MCF 10A (cell line): ENCODE results near the gene APOB. TPM values are rescaled to one million over a fixed set of nuclear protein-coding genes. Genes with fewer than 3 reads are reported as not detected.

Experiments used
- BruUV-seq: library from RNA; stranded (reverse); fragments of 400-500 nt; replicated peaks from 2 replicates; lab custom pipeline; 2021; lab: Mats Ljungman, UMichigan
- CTCF ChIA-PET: fragments of 300-600 bp; sonication (Branson Sonifier 250); formaldehyde crosslinking; extraction: SDS; loops from one replicate; lab custom pipeline; 2021; ENCODE audit warnings: antibody characterized with exemption, inconsistent platforms; lab: Yijun Ruan, JAX
- POLR2A ChIA-PET: fragments of 300-600, 350-650 bp; sonication (Branson Sonifier 250); formaldehyde crosslinking; extraction: SDS; loops from one replicate; lab custom pipeline; 2020; ENCODE audit warnings: antibody characterized with exemption, inconsistent platforms; lab: Yijun Ruan, JAX
- DNase-seq: peaks from one replicate; pipeline ENCODE4 v3.0.0-alpha.2; 2018; ENCODE audit not compliant: unreplicated experiment
- H3K27ac Mint-ChIP-seq: one replicate; pipeline ENCODE4 v1.8.0; 2022; ENCODE audit warnings: mild to moderate bottlenecking, low read depth, mixed read lengths; ENCODE audit not compliant: unreplicated experiment
- H3K27me3 Mint-ChIP-seq: one replicate; pipeline ENCODE4 v1.8.0; 2022; ENCODE audit warnings: mixed read lengths; ENCODE audit not compliant: insufficient read depth, unreplicated experiment
- H3K36me3 Mint-ChIP-seq: one replicate; pipeline ENCODE4 v1.8.0; 2022; ENCODE audit warnings: mild to moderate bottlenecking, moderate library complexity, mixed read lengths; ENCODE audit not compliant: insufficient read depth, unreplicated experiment
- H3K4me1 Mint-ChIP-seq: one replicate; pipeline ENCODE4 v1.8.0; 2022; ENCODE audit warnings: mixed read lengths; ENCODE audit not compliant: insufficient read depth, unreplicated experiment
- H3K4me3 Mint-ChIP-seq: one replicate; pipeline ENCODE4 v1.8.0; 2022; ENCODE audit warnings: mild to moderate bottlenecking, moderate library complexity, mixed read lengths; ENCODE audit not compliant: unreplicated experiment
- H3K9me3 Mint-ChIP-seq: one replicate; pipeline ENCODE4 v1.8.0; 2022; ENCODE audit warnings: mixed read lengths; ENCODE audit not compliant: unreplicated experiment
- intact Hi-C: fragments of 100-400 bp; cut with micrococcal nuclease; formaldehyde crosslinking; loops from 2 replicates; pipeline ENCODE4 v1.14.1; 2022
- total RNA-seq: library from RNA; stranded (reverse); gene quantifications from 2 replicates; pipeline ENCODE4 v1.2.3, GENCODE V29; 2022
- TF ChIP-seq, protein P1 (sequence below): fragments of 200-600 bp; IDR thresholded peaks from one replicate; pipeline ENCODE4 v1.8.0; 2022; ENCODE audit warnings: antibody characterized with exemption, mild to moderate bottlenecking; ENCODE audit not compliant: unreplicated experiment

APOB gene
- total RNA-seq, 1 experiment from 2014 or later: not detected

DNA sequence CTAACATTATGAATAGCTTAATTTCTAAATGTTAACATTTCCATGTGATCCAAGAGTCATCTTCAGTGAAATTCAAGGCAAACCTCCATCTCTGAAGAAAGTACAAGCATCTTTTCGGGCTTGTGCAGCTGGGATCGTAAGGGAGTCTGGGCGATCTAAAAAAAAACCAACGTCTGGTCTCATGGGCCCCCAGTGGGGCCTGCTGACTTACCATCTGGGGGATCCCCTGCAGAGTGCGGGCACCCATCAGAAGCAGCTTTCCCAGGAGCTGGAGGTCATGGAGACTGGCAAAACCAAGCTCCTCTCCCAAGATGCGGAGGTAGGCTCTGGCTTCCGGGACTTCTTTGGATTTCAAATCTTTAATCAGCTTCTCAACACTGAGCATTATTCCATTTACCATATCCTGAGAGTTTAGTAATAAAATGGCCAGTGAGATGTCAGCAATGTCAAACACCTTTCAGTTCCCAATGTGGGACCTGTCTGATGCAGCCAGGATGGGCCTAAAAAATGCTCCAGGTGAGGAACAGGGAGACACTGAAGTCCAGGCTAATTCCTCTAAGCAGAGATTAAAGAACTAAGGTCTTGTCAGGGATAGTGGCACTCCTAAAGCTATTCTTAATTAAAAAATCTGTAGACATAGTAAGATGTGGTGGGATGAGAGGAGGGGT lies 19.0 kb downstream of the APOB start:
- ChIA-PET POLR2A (interaction anchor here (0.7 kb wide), 1 partner anchor 246 kb away, joined by 3 read pairs; no protein-coding TSS in a partner anchor), CTCF (interaction anchor here (0.7 to 5.5 kb wide), 9 partner anchors 10 to 364 kb away, joined by 3 to 38 read pairs (median 5); no protein-coding TSS in a partner anchor)
- TF ChIP-seq, protein P1, sequence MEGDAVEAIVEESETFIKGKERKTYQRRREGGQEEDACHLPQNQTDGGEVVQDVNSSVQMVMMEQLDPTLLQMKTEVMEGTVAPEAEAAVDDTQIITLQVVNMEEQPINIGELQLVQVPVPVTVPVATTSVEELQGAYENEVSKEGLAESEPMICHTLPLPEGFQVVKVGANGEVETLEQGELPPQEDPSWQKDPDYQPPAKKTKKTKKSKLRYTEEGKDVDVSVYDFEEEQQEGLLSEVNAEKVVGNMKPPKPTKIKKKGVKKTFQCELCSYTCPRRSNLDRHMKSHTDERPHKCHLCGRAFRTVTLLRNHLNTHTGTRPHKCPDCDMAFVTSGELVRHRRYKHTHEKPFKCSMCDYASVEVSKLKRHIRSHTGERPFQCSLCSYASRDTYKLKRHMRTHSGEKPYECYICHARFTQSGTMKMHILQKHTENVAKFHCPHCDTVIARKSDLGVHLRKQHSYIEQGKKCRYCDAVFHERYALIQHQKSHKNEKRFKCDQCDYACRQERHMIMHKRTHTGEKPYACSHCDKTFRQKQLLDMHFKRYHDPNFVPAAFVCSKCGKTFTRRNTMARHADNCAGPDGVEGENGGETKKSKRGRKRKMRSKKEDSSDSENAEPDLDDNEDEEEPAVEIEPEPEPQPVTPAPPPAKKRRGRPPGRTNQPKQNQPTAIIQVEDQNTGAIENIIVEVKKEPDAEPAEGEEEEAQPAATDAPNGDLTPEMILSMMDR: no peak
- no peaks in the 10 kb centered on the region for H3K9me3 Mint-ChIP-seq
- peaks cover 13% of the 10 kb centered on the region for H3K27me3 Mint-ChIP-seq
- H3K36me3 Mint-ChIP-seq: no peaks in the 10 kb centered on the region
- H3K4me1 Mint-ChIP-seq: no peaks in the 10 kb centered on the region
- intact Hi-C loops: loop anchor here (5.0 kb wide), 1 partner anchor 243 kb away; no protein-coding TSS in a partner anchor
- no peak overlapping the region for H3K27ac Mint-ChIP-seq
- BruUV-seq: no TSS peak
- DNase-seq: no peak
- no peak overlapping the region for H3K4me3 Mint-ChIP-seq

DNA sequence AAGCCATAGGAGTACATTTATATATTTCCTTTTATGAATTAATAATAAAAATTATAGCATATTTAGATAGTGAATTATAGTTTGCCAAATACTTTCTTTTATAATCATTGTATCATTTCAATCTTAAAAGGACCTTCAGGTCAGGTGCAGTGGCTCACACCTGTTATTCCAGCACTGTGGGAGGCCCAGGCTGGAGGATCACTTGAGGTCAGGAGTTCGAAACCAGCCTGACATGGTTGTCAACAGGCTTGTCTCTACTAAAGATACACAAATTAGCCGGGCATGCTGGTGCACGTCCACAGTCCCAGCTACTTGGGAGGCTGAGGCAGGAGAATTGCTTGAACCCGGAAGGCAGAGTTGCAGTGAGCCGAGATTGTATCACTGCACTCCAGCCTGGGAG lies 19.7 kb downstream of the APOB start:
- TF ChIP-seq, protein P1: no peak
- BruUV-seq: no TSS peak
- Mint-ChIP-seq H3K4me1 (no peaks in the 10 kb centered on the region), H3K27me3 (peaks cover 10% of the 10 kb centered on the region), H3K36me3 (no peaks in the 10 kb centered on the region), H3K9me3 (no peaks in the 10 kb centered on the region), H3K27ac (no peak overlapping the region), H3K4me3 (no peak overlapping the region)
- no peak for DNase-seq
- POLR2A ChIA-PET: no interaction called here
- CTCF ChIA-PET: interaction anchor here (0.7 to 5.5 kb wide), 9 partner anchors 9 to 545 kb away, joined by 3 to 38 read pairs (median 3); no protein-coding TSS in a partner anchor
- intact Hi-C loops: no loop called here

DNA sequence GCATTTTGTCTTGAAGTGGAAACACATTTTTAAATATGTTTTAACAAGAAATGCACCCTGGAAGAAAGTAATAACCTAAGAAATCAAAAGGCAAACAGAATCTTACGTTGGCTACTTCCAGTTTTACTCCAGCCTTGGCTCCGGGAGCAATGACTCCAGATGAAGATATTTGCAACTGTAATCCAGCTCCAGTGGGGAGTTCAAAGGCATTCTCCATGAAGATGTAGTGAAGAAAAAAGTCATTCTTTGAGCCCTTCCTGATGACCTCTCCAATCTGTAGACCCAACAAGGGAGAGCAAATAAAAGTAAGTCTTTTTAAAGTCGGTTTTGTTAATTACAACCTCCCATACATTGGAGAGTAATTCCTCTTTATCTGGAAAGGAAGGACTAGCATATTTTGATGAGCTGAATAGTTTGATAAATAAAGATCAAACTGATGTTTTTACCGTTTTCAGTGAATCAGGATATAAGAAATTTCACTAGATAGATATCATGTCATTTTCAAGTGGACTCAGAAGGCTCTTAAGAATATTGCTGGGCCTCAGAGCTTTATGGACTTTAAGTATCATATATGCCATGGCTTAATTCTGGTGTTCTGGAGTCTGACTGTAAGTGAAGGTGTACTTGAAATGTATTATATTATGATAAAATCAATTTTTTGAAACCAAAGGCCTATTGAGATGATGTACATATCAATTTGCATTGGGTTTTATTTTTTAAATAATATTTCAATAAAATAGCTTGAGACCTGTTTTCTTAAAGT lies 20.3 kb downstream of the APOB start:
- Mint-ChIP-seq H3K9me3 (no peaks in the 10 kb centered on the region), H3K36me3 (no peaks in the 10 kb centered on the region), H3K27me3 (peaks cover 14% of the 10 kb centered on the region), H3K27ac (no peak overlapping the region), H3K4me3 (no peak overlapping the region), H3K4me1 (no peaks in the 10 kb centered on the region)
- no peak for DNase-seq
- ChIA-PET CTCF (interaction anchor here (0.9 to 5.5 kb wide), 7 partner anchors 18 to 545 kb away, joined by 3 to 38 read pairs (median 3); no protein-coding TSS in a partner anchor), POLR2A (no interaction called here)
- no TSS peak for BruUV-seq
- TF ChIP-seq, protein P1: no peak
- intact Hi-C loops: no loop called here
